ENCODE measurements around the gene ZFYVE28. TPM values are rescaled to one million over a fixed set of nuclear protein-coding genes. Genes with fewer than 3 reads are reported as not detected.
A peak's percentile ranks its signal among the peaks of the same experiment; 100 is the strongest.

Gene ZFYVE28
- total RNA-seq, 4 donors from 2014 or later = 44.8 to 110 (median 69.6) TPM

DNA sequence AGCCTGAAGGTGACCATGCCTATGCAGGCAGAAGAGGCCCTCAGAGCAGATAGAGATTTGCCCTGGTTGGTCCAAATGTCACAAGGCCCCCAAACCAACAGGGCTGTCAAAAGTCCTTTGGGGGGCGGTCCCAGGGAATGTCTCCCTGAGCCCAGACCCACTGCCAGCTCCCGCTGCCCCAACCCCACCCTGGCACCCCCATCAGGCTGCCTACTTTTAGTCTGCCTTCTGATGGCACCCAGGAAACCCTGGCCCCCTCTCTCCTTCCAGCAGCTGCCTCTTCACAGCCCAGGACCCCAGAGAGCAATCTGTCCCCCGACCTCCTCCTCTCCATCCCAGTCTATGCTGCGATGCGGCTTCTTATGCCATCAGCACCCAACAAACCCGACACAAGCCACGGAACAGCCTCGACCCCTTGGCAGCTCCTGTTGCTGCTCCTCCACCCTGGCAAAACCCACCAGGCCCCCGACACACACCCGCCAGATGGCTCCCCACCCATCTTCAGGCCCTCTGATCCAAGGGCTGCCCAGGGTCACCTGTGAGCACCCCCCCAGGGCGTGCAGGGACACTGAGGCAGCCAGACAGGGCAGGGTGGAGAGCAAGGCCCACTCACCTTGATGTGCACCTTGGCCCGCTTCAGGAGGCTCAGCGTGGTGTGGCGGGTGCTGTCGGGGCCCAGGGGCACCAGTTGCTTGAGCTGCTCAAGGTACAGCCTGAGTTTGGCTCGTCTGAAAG, 166.5 kb downstream of the ZFYVE28 start:
- TF ChIP-seq EP300 (IDR thresholded peaks at IDR 0.05; ENCODE audit: low read depth) (no peak), POLR2AphosphoS5 (IDR thresholded peaks at IDR 0.05) (no peak), POLR2A (IDR thresholded peaks at IDR 0.05) (no peak)
- TF ChIP-seq, protein P1, sequence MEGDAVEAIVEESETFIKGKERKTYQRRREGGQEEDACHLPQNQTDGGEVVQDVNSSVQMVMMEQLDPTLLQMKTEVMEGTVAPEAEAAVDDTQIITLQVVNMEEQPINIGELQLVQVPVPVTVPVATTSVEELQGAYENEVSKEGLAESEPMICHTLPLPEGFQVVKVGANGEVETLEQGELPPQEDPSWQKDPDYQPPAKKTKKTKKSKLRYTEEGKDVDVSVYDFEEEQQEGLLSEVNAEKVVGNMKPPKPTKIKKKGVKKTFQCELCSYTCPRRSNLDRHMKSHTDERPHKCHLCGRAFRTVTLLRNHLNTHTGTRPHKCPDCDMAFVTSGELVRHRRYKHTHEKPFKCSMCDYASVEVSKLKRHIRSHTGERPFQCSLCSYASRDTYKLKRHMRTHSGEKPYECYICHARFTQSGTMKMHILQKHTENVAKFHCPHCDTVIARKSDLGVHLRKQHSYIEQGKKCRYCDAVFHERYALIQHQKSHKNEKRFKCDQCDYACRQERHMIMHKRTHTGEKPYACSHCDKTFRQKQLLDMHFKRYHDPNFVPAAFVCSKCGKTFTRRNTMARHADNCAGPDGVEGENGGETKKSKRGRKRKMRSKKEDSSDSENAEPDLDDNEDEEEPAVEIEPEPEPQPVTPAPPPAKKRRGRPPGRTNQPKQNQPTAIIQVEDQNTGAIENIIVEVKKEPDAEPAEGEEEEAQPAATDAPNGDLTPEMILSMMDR (IDR thresholded peaks at IDR 0.05) = no peak
- in situ Hi-C loops (cut with MboI; ENCODE audit: low pct_ligation_motif_present in 1 of 4, low pct_unique_long_range_greater_than_20kb in 1 of 4, low sequenced_read_pairs in 3 of 4) (no loop called here), intact Hi-C loops (cut with DNase I; ENCODE audit: low total_unique reads) (no loop called here)
- H3K27me3 ChIP-seq = no peaks in the 10 kb centered on the region
- H3K27ac ChIP-seq = no peak overlapping the region
- H3K9me3 ChIP-seq = no peaks in the 10 kb centered on the region
- peaks cover 12 to 20% (median 18%) of the 10 kb centered on the region in 4 donors for H3K4me1 ChIP-seq
- peaks cover 0 to 16% (median 7%) of the 10 kb centered on the region in 4 donors for H3K36me3 ChIP-seq
- DNase-seq = peak; percentile 7
- no peak overlapping the region for H3K4me3 ChIP-seq
- 95% methylated on average over 15 of the region's 16 CpGs; no CpG with 5 or more reads in 1 of the 2 donors for WGBS, 2 donors (ENCODE audit: low coverage in 1 of 2)

- Histone ChIP-seq H3K27ac (no peak overlapping the region), H3K4me3 (no peak overlapping the region), H3K4me1 (peaks cover 5 to 13% (median 11%) of the 10 kb centered on the region in 4 donors), H3K36me3 (peaks cover 0 to 16% (median 7%) of the 10 kb centered on the region in 4 donors), H3K9me3 (no peaks in the 10 kb centered on the region), H3K27me3 (no peaks in the 10 kb centered on the region)
- in situ Hi-C loops (cut with MboI; ENCODE audit: low pct_ligation_motif_present in 1 of 4, low pct_unique_long_range_greater_than_20kb in 1 of 4, low sequenced_read_pairs in 3 of 4) = no loop called here
- intact Hi-C loops (cut with DNase I; ENCODE audit: low total_unique reads) = no loop called here
- TF ChIP-seq EP300 (IDR thresholded peaks at IDR 0.05; ENCODE audit: low read depth) (no peak), POLR2AphosphoS5 (IDR thresholded peaks at IDR 0.05) (no peak), POLR2A (IDR thresholded peaks at IDR 0.05) (no peak)
- TF ChIP-seq, protein P1 (IDR thresholded peaks at IDR 0.05) = no peak
- 94% methylated on average over 25 of the region's 25 CpGs; no CpG with 5 or more reads in 1 of the 2 donors for WGBS, 2 donors (ENCODE audit: low coverage in 1 of 2)
- DNase-seq = no peak
Observed at GRCh38 chr4:2251073-2251794, 167.2 kb downstream of the ZFYVE28 start.

DNA sequence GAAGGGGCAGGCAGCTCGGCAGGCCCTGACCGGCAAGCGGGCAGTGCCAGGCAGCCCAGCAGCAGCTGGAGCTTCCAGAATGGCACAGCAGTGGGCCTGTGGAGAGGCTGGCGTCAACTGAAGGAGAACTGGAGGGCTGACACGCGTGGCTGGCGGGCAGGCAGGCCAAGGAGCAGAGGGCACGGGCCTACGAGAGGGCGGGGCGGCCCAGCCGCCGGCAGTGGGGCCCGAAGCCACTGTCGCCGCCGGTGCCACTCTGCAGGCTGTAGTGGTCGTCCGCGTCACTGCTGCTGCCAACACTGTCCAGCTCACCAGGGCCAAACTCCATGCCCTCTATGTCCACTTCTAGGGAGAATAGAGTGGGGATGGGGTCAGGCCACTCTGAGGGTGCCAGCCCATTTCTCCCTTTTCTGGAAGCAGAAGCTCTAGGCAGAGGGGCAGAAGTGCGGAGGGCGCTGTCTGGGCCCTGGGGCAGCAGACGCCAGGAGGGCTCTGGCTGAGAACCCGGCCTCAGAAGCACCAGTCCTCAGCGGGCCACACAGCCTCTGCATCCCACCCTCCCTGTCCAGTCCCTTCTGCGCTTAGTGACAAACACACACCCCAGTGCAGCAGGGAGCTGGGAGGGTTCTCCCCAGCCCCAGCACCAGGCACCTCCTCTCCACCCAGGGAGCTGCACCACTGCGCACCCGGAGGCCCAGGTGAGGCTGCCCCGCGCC, 167.9 kb downstream of the ZFYVE28 start:
- TF ChIP-seq EP300 (IDR thresholded peaks at IDR 0.05; ENCODE audit: low read depth) (no peak), POLR2AphosphoS5 (IDR thresholded peaks at IDR 0.05) (no peak), POLR2A (IDR thresholded peaks at IDR 0.05) (no peak)
- TF ChIP-seq, protein P1 (IDR thresholded peaks at IDR 0.05) = no peak
- Histone ChIP-seq H3K36me3 (peaks cover 0 to 16% (median 7%) of the 10 kb centered on the region in 4 donors), H3K9me3 (no peaks in the 10 kb centered on the region), H3K4me1 (peaks cover 0 to 7% (median 5%) of the 10 kb centered on the region in 4 donors), H3K27ac (no peak overlapping the region), H3K27me3 (no peaks in the 10 kb centered on the region), H3K4me3 (no peak overlapping the region)
- in situ Hi-C loops (cut with MboI; ENCODE audit: low pct_ligation_motif_present in 1 of 4, low pct_unique_long_range_greater_than_20kb in 1 of 4, low sequenced_read_pairs in 3 of 4) = no loop called here
- WGBS, 2 donors (ENCODE audit: low coverage in 1 of 2) = 94 to 100% methylated on average over 1 to 28 of the region's 30 CpGs
- intact Hi-C loops (cut with DNase I; ENCODE audit: low total_unique reads) = no loop called here
- DNase-seq = no peak
